Suprapubic skin (tissue), 3 donors: ENCODE data around the gene NCAPG2.

Experiments
- CTCF ChIP-seq, 2 donors: fragments of 200-600 bp in 1 of 2; fragments of 450-650 bp in 1 of 2; sonication (generic) in 1 of 2; IDR thresholded peaks; one replicate each; pipeline ENCODE4 v1.5.1; 2016 to 2019; ENCODE audit warnings: antibody characterized with exemption in 2 of 2, mild to moderate bottlenecking in 1 of 2, moderate library complexity in 1 of 2
- POLR2AphosphoS5 ChIP-seq, 3 donors: sonication (generic); formaldehyde crosslinking; IDR thresholded peaks; one replicate each; pipeline ENCODE4 v1.6.1; 2017; ENCODE audit warnings: antibody characterized with exemption in 3 of 3

DNA sequence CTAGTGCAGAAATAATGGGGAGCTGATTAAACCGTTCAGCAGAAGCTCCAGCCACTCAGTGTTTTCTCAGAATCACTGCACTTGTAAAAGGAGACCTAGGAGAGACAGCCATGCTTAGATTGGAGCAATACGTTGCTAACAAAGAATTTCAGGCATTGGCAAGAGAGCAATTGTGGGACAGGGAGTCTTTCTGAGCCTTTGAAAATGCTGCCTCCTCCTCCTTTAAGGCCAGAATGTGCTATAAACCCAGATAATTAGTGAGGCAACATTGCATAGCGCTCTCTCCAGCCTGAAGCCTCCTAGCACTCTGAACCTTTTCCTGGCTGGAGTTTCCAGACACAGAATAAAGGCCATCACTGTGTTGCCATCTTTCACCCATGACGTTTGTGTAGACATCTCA, 98.5 kb downstream of the NCAPG2 start:
- no peak for TF ChIP-seq CTCF (IDR thresholded peaks at IDR 0.05)
- TF ChIP-seq POLR2AphosphoS5 (IDR thresholded peaks at IDR 0.05): no peak
